Thyroid gland (tissue), 4 donors: ENCODE measurements around the gene CUTC. TPM values are rescaled to one million over a fixed set of nuclear protein-coding genes. Genes with fewer than 3 reads are reported as not detected.
A peak's percentile ranks its signal among the peaks of the same experiment; 100 is the strongest.

Source experiments
- DNase-seq, 2 donors: peaks; one replicate each; pipeline ENCODE4 v3.0.0-alpha.2; 2019
- H3K27ac ChIP-seq, 3 donors: fragments of 200-600 bp; sonication (generic); 1 replicate in 2 of 3; 2 replicates in 1 of 3; pipeline ENCODE4 v1.5.1; 2016 to 2019; ENCODE audit warnings: mild to moderate bottlenecking in 1 of 3, moderate library complexity in 1 of 3
- H3K27me3 ChIP-seq: fragments of 200-600 bp; sonication (generic); one replicate; pipeline ENCODE4 v1.5.1; 2019
- H3K36me3 ChIP-seq, 2 donors: fragments of 200-600 bp; sonication (generic); one replicate each; pipeline ENCODE4 v1.5.1; 2016 to 2019
- H3K4me1 ChIP-seq, 2 donors: fragments of 200-600 bp; sonication (generic); one replicate each; pipeline ENCODE4 v1.5.1; 2017 to 2019
- H3K4me3 ChIP-seq, 3 donors: fragments of 200-600 bp; sonication (generic); replicated peaks in 1 of 3; 1 replicate in 2 of 3; 2 replicates in 1 of 3; pipeline ENCODE4 v1.5.1; 2016; ENCODE audit warnings: mild to moderate bottlenecking in 1 of 3
- H3K9me3 ChIP-seq: fragments of 200-600 bp; sonication (generic); one replicate; pipeline ENCODE4 v1.5.1; 2017
- CTCF ChIP-seq, 6 experiments: fragments of 200-600 bp in 3 of 6; fragments of 450-650 bp in 3 of 6; sonication (generic) in 3 of 6; IDR thresholded peaks; one replicate each; pipeline ENCODE4 v1.5.1; 2016 to 2019; ENCODE audit warnings: antibody characterized with exemption in 6 of 6, mild to moderate bottlenecking in 2 of 6, inconsistent platforms in 1 of 6, moderate library complexity in 1 of 6
- POLR2A ChIP-seq, 2 donors: fragments of 450-650 bp; IDR thresholded peaks; one replicate each; pipeline ENCODE4 v1.6.1; 2017; ENCODE audit warnings: antibody characterized with exemption in 2 of 2, mild to moderate bottlenecking in 2 of 2, moderate library complexity in 1 of 2
- WGBS, 2 donors: methylation state at CpG; one replicate each; pipeline ENCODE4 v1.1.5; 2017; 5-methylcytosine and 5-hydroxymethylcytosine counted together
- intact Hi-C: fragments of 100-400 bp; cut with DNase I; formaldehyde crosslinking; loops from one replicate; pipeline ENCODE4 v1.15.1; 2023
- total RNA-seq, 4 donors: library from RNA; depleted of rRNA; stranded (reverse); fragments of >200 nt; gene quantifications; one replicate each; pipeline ENCODE4 v1.2.3, GENCODE V29; 2016

Gene CUTC
- total RNA-seq, result 10 to 100 TPM; 18.6 to 25.7 (median 20.7) TPM

GRCh38 chr10:99732033-99732842, at the start of gene CUTC, which contains the start of gene COX15:
Gene CUTC (plus strand): TSS chr10:99732234. CDS start chr10:99732349, 115 bp downstream.
Gene COX15 (minus strand): TSS chr10:99732127. CDS start chr10:99732049, 78 bp downstream.
- DNase-seq, result peak; percentile 96 to 98
- H3K27ac ChIP-seq, result peak within 1 kb of the TSS; percentile 70 to 98 (median 92)
- H3K9me3 ChIP-seq, result no peaks in the 10 kb centered on the region
- H3K36me3 ChIP-seq, result peaks cover 5 to 8% of the 10 kb centered on the region in 2 donors
- no peaks in the 10 kb centered on the region for H3K27me3 ChIP-seq
- H3K4me1 ChIP-seq, result peaks cover 6 to 13% of the 10 kb centered on the region in 2 donors
- 0% methylated on average over 55 to 56 of the region's 73 CpGs for WGBS, 2 donors
- intact Hi-C loops, result no loop called here
- TF ChIP-seq CTCF (IDR thresholded peaks at IDR 0.05), result peak in 5 of 6 experiments; percentile 16 to 63 (median 36)
- TF ChIP-seq POLR2A (IDR thresholded peaks at IDR 0.05), result peak; percentile 18 to 91
- peak within 1 kb of the TSS; percentile 49 to 86 (median 66) for H3K4me3 ChIP-seq

- H3K27ac ChIP-seq, result no peak overlapping the region
- DNase-seq, result peak in 1 of 2 donors; percentile 7
- no peaks in the 10 kb centered on the region for H3K9me3 ChIP-seq
- peak in 1 of 6 experiments; percentile 21 for TF ChIP-seq CTCF (IDR thresholded peaks at IDR 0.05)
- TF ChIP-seq POLR2A (IDR thresholded peaks at IDR 0.05), result no peak
- no peaks in the 10 kb centered on the region for H3K27me3 ChIP-seq
- H3K4me3 ChIP-seq, result no peak overlapping the region
- peaks cover 11% of the 10 kb centered on the region in 2 donors for H3K36me3 ChIP-seq
- H3K4me1 ChIP-seq, result peaks cover 11 to 15% of the 10 kb centered on the region in 2 donors
- 75 to 78% methylated on average over 1 of the region's 1 CpG for WGBS, 2 donors
- intact Hi-C loops, result no loop called here
Observed at GRCh38 chr10:99682752-99683151, 49.3 kb upstream of the CUTC start.

GRCh38 chr10:99685597-99685967, 46.5 kb upstream of the CUTC start:
- WGBS, 2 donors, result 81 to 88% methylated on average over 2 of the region's 2 CpGs
- Histone ChIP-seq H3K36me3 (peaks cover 0 to 1% of the 10 kb centered on the region in 2 donors), H3K4me1 (peaks cover 11 to 15% of the 10 kb centered on the region in 2 donors), H3K27ac (no peak overlapping the region), H3K9me3 (no peaks in the 10 kb centered on the region), H3K27me3 (no peaks in the 10 kb centered on the region), H3K4me3 (no peak overlapping the region)
- DNase-seq, result no peak
- no peak for TF ChIP-seq POLR2A (IDR thresholded peaks at IDR 0.05)
- TF ChIP-seq CTCF (IDR thresholded peaks at IDR 0.05), result no peak
- intact Hi-C loops, result no loop called here

- Histone ChIP-seq H3K9me3 (no peaks in the 10 kb centered on the region), H3K27ac (no peak overlapping the region), H3K4me1 (no peaks in the 10 kb centered on the region), H3K4me3 (no peak overlapping the region), H3K27me3 (no peaks in the 10 kb centered on the region), H3K36me3 (peaks cover 0 to 6% of the 10 kb centered on the region in 2 donors)
- 93 to 98% methylated on average over 1 of the region's 1 CpG for WGBS, 2 donors
- intact Hi-C loops, result no loop called here
- no peak for DNase-seq
- no peak for TF ChIP-seq CTCF (IDR thresholded peaks at IDR 0.05)
- TF ChIP-seq POLR2A (IDR thresholded peaks at IDR 0.05), result no peak
Observed at GRCh38 chr10:99689461-99689860, 42.6 kb upstream of the CUTC start.
